DMS153 (cell line): ENCODE measurements around the gene MTCL1.

Source experiments
- DNase-seq: peaks from one replicate; lab custom pipeline; 2025; lab: John Stamatoyannopoulos, UW

The MTCL1 gene

DNA sequence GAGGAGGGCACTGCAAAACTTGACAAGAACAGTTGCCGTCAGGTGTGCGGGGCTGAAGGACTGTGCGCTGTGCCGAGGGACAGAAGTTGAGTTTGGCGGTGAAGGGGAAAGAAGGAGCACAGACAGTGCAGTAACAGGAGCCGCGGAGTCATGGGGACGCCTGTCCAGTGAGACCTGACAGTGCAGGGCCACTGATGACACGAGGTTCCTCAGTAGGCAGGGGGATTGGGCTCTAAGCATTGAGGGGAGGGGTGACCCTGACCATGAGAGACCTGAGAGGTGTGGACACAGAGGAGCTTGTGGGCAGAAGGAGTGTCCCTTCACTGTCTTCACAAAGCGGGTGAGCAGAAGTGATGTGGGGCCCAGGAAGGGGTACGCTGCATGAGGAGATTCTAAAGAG, 104.8 kb downstream of the MTCL1 start:
- DNase-seq = no peak

- DNase-seq = no peak
Observed at GRCh38 chr18:8811115-8811514, 105.8 kb downstream of the MTCL1 start.

GRCh38 chr18:8812631-8813030, 107.3 kb downstream of the MTCL1 start:
- DNase-seq = no peak

- no peak for DNase-seq
Observed at GRCh38 chr18:8813611-8814010, 108.3 kb downstream of the MTCL1 start.

GRCh38 chr18:8814206-8814605, 108.8 kb downstream of the MTCL1 start:
- no peak for DNase-seq

GRCh38 chr18:8816220-8816619, 110.9 kb downstream of the MTCL1 start:
- no peak for DNase-seq

DNA sequence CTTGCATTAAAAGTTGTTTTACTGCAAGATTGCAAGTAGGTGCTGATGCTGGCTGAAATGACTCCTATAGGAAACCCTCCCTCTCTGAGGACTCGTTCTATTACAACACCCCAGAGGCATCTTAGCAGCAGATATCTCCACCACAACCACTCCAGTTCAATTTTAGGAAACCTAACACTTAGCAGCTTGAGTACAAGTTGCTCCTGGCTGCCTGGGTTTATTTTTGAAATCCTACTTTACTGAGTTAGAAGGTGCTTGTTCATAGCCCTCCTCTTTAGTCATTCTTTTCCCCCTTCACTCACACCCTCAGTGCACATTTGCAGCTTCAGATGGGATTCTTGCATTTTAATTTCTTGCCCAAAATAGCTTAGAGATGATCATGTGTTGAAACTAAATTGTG, 111.5 kb downstream of the MTCL1 start:
- no peak for DNase-seq

- no peak for DNase-seq
Observed at GRCh38 chr18:8818982-8819381, 113.6 kb downstream of the MTCL1 start.

DNA sequence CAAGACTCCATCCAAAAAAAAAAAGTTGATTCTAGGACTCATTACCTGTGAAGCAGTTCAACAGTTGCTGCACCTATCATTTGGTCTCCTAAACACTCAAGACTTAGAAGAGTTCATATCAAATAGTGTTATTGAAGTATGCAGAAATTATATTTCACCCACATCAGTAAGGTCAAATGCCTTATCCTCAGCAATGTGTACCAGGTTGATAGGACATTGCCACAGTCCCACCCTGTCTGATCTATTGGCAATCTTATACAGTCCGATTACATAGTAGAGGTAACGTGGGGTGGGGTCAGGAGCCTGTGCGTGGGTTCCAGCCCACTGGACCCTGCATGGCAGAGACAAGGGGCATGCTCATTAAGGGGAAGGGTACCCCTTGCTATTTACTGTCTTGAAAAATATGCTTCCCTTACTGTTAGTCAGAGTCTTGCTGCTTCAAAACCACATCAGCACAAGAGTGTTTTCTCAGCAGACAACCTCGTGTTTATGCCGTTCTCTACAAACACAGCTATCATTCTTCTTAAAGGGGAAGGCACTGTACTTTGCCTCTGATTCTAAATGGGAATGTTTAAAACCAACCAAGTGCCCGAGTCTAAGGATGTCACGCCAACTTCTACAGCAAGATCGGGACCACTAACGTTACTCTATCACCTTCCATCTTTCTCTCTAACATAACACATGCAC, 115.2 kb downstream of the MTCL1 start:
- DNase-seq = no peak

DNA sequence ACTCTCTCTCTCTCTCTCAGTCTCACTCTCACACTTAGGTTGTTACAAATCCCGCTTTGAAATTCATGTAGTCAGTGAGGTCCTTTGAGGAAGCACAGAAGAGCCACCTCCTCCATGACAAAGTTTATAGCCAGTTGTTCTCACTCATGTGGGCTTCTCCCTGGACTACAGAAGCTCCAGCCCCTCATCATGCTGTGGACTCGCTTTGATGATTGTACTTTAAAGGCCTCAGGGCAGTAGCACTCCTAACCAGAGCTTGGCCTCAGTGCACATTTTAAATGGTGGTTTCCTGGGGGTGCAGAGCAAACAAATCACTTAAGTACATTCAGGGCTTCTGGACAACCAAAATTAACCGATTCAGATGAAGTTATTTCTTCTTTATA, 115.7 kb downstream of the MTCL1 start:
- DNase-seq = no peak

- DNase-seq = no peak
Observed at GRCh38 chr18:8821531-8821930, 116.2 kb downstream of the MTCL1 start.

DNA sequence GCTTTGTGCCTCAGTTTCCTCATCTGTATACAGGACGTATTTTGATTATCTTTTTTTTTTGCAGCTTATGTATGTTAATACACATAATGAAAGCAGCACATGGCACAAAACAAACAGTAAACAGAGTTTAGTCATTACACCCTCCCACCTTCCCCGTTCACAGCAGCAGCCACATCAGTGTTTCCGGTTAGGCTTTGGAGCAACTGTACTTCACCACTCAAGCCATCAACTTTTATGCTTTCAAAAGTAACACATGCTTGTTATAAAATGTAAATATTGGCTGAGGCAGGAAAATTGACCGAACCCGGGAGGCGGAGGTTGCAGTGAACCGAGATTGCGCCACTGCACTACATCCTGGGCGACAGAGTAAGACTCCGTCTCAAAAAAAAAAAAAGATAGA, 117.3 kb downstream of the MTCL1 start:
- DNase-seq = no peak

DNA sequence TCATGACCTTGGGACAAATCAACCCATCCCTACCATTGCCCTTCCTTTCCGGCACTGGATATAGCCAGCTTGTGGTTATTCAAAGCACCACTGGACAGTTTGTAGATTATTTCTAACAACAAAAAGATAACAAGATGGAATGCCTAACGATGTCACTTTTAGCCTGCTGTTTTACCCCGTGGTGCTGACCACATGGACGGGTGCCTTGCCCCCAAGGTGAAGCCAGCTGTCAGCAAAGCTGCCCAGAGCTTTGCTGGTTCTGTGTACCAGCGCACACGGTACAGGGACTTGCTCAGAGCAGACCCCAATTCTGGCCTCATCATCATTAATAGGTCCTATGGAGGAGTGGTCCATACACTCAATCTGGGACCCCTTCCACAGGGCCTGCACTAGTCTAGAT, 118.2 kb downstream of the MTCL1 start:
- no peak for DNase-seq

- DNase-seq = no peak
Observed at GRCh38 chr18:8824846-8825245, 119.5 kb downstream of the MTCL1 start.

GRCh38 chr18:8825273-8825672, 119.9 kb downstream of the MTCL1 start:
- DNase-seq = no peak

- DNase-seq = no peak
Observed at GRCh38 chr18:8825729-8826375, 120.5 kb downstream of the MTCL1 start.

DNA sequence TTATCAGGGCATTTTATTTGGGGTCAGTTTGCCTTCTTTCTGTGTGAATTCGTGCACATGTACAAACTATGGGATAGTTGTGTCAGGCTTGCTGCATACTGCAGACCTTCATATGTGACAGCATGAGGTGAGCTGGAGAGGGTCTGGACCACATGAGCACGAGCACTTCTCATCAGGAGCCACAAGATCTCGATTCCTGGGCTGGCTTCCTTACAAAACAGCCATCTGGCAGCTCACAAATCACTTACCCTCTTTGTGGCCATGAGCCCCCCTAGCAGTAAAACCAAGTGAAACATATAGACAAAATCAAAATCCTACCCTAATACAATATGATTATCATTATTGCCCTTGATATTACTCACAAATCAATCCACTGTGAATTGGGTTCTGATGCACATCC, 121.2 kb downstream of the MTCL1 start:
- no peak for DNase-seq

- no peak for DNase-seq
Observed at GRCh38 chr18:8826971-8827370, 121.6 kb downstream of the MTCL1 start.

DNA sequence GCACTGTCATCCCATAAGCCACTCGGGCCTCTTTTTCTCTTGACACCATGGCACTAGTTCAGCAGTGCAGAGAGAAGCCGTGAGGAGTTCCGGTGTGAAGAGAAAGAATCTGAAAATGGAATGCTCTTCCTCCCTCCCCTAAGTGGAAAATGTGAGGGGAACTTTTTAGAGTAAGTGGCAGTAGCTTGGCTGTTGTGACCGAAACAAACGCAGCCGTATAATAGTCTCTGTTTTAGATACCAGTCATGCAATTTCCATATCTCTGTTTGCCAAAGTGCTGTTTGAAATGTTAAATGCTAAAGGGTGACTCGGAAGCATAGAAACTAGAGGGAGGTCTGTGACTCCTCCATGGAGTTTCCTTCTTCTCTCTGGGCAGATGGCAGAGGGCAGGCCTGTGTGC, 122.9 kb downstream of the MTCL1 start:
- no peak for DNase-seq

DNA sequence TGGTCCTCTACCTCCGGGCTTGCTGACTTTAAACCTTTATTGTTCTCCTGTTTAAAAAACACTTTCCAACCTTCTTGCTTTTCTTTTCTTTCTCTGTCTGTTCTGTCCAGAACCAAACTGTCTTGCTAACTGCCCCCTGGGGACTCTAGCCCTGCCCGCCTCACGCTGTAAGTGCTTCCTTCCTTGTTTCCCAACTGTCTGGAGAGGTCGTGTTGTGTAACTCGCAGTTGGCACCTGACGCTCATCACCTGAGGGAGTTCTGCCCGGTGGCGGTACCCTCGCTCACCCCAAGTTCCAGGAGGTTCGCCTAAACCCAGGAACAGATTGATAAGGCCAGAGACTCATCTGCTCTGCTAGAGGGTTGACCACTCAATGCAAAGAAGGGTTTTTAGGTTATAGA, 123.4 kb downstream of the MTCL1 start:
- DNase-seq = no peak

DNA sequence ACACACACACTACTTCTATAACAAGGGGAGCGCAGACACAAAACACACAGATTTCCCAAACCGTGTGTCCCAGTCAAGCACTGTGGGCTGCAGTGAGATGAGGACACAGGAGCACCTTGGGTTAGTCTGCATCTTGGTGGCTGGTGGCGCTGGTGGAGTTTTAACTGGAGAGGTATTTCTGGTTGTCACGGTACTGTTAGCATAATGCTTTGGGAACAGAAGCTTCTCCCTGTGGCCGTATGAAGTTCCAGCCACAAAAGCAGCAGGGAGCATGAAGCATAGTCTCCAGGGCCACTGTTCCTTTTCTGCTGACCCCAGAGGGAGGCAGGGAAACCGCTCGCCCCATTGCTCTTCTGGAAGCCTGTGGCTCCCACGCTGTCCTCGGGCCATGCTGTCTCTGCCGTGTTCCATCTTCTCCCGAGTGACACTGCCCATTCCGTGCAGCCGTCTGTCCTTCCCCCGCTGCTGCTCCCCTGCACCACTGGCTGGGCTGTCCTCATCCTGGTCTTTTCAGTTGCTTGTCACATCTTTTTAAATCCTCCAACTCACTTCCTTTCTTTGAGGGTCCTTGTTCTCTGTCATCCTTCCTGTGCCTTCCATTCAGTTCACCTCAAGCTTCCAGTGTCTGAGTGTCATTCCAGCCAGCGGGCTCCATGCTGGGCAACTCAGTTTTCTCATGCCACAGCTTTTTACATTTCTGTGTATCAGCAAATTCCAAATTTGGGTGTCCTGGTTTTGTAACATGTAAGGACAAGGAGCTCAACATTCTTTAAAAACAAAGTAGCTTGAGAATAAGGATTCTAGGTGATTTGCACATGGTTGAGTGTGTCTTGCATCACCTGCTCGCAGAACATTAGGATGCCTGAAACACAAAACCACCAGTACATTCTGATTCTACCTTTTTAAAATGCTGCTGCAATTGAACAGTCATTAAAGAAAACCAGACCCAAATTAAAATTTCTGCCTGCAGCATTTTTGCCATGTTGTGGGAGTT, 125.0 kb downstream of the MTCL1 start:
- no peak for DNase-seq

GRCh38 chr18:8831112-8831511, 125.8 kb downstream of the MTCL1 start:
- DNase-seq = no peak

DNA sequence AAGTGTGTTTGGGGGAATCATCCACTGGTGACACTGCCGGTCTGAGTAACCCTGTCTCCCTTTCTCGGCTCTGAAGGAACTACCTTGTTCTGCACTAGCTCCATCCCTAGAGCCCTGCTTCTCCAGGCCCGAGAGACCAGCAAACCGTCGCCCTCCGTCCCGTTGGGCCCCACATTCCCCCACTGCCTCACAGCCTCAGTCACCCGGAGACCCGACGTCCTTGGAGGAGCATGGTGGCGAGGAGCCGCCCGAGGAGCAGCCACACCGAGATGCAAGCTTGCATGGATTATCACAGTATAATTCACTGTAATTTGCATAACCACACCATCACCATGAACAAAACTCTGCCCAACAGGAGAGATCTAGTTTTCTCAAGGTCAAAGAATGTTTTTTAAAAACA, 126.2 kb downstream of the MTCL1 start:
- DNase-seq = no peak
